ENCODE measurements around the gene RNU7-1.

The RNU7-1 gene

GRCh38 chr12:6948873-6949594 lies 5.4 kb downstream of the RNU7-1 start:
- peaks cover 21% of the 10 kb centered on the region for H3K36me3 ChIP-seq (ENCODE audit: insufficient read depth, low read length)
- H3K4me2 ChIP-seq (ENCODE audit: insufficient read depth, low read length), result no peak overlapping the region
- no peak for TF ChIP-seq EZH2 (IDR thresholded peaks at IDR 0.05; ENCODE audit: borderline replicate concordance, low read depth, low read length, severe bottlenecking)
- peak; percentile 30 for TF ChIP-seq CTCF (IDR thresholded peaks at IDR 0.05; ENCODE audit: borderline replicate concordance, extremely low read depth, low read length, poor library complexity, severe bottlenecking)
- ATAC-seq (ENCODE audit: insufficient read depth, low read depth), result no peak
- peaks cover 51% of the 10 kb centered on the region for H3K4me1 ChIP-seq (ENCODE audit: insufficient read depth, low read length)
- H3K9me3 ChIP-seq (ENCODE audit: insufficient read depth, low read length, severe bottlenecking), result no peaks in the 10 kb centered on the region
- DNase-seq, result no peak
- H3K4me3 ChIP-seq (ENCODE audit: low read depth in 1 of 2, low read length in 2 of 2), result no peak overlapping the region
- H3K79me2 ChIP-seq (ENCODE audit: insufficient read depth, low read length), result peaks cover 11% of the 10 kb centered on the region
- H2AFZ ChIP-seq (ENCODE audit: low read depth, low read length), result no peak overlapping the region
- no peaks in the 10 kb centered on the region for H3K27me3 ChIP-seq (ENCODE audit: insufficient read depth, low read length, poor library complexity)
- H3K27ac ChIP-seq (ENCODE audit: low read length), result no peak overlapping the region
- no peak overlapping the region for H3K9ac ChIP-seq (ENCODE audit: low read depth, low read length)
- no peaks in the 10 kb centered on the region for H4K20me1 ChIP-seq (ENCODE audit: insufficient read depth, low read length)

GRCh38 chr12:6950401-6950801 lies 6.8 kb downstream of the RNU7-1 start:
- Histone ChIP-seq H4K20me1 (ENCODE audit: insufficient read depth, low read length) (no peaks in the 10 kb centered on the region), H3K4me2 (ENCODE audit: insufficient read depth, low read length) (no peak overlapping the region), H3K27me3 (ENCODE audit: insufficient read depth, low read length, poor library complexity) (no peaks in the 10 kb centered on the region), H3K9me3 (ENCODE audit: insufficient read depth, low read length, severe bottlenecking) (no peaks in the 10 kb centered on the region), H3K79me2 (ENCODE audit: insufficient read depth, low read length) (peaks cover 4% of the 10 kb centered on the region), H3K4me1 (ENCODE audit: insufficient read depth, low read length) (peaks cover 45% of the 10 kb centered on the region), H2AFZ (ENCODE audit: low read depth, low read length) (no peak overlapping the region), H3K9ac (ENCODE audit: low read depth, low read length) (no peak overlapping the region), H3K4me3 (ENCODE audit: low read depth in 1 of 2, low read length in 2 of 2) (no peak overlapping the region), H3K27ac (ENCODE audit: low read length) (no peak overlapping the region), H3K36me3 (ENCODE audit: insufficient read depth, low read length) (peaks cover 18% of the 10 kb centered on the region)
- ATAC-seq (ENCODE audit: insufficient read depth, low read depth) (no peak), DNase-seq (no peak)
- TF ChIP-seq EZH2 (IDR thresholded peaks at IDR 0.05; ENCODE audit: borderline replicate concordance, low read depth, low read length, severe bottlenecking), result no peak
- peak; percentile 48 for TF ChIP-seq CTCF (IDR thresholded peaks at IDR 0.05; ENCODE audit: borderline replicate concordance, extremely low read depth, low read length, poor library complexity, severe bottlenecking)

- H3K27ac ChIP-seq (ENCODE audit: low read length), result peak within 1 kb of the TSS; percentile 43; the same call in 1 of the 2 replicates
- H3K4me3 ChIP-seq (ENCODE audit: low read depth in 1 of 2, low read length in 2 of 2), result peak within 1 kb of the TSS in 1 of 2 experiments; percentile 50; a peak in 2 of 4 replicates
- no peaks in the 10 kb centered on the region for H3K9me3 ChIP-seq (ENCODE audit: insufficient read depth, low read length, severe bottlenecking)
- TF ChIP-seq EZH2 (IDR thresholded peaks at IDR 0.05; ENCODE audit: borderline replicate concordance, low read depth, low read length, severe bottlenecking), result no peak
- TF ChIP-seq CTCF (IDR thresholded peaks at IDR 0.05; ENCODE audit: borderline replicate concordance, extremely low read depth, low read length, poor library complexity, severe bottlenecking), result no peak
- DNase-seq (peak; percentile 48), ATAC-seq (ENCODE audit: insufficient read depth, low read depth) (peak; percentile 22; the same call in 2 of the 3 replicates)
- H3K9ac ChIP-seq (ENCODE audit: low read depth, low read length), result peak within 1 kb of the TSS; percentile 41
- H3K79me2 ChIP-seq (ENCODE audit: insufficient read depth, low read length), result no peaks in the 10 kb centered on the region
- H3K4me2 ChIP-seq (ENCODE audit: insufficient read depth, low read length), result peak within 1 kb of the TSS; percentile 56
- peaks cover 40% of the 10 kb centered on the region for H3K4me1 ChIP-seq (ENCODE audit: insufficient read depth, low read length)
- H3K36me3 ChIP-seq (ENCODE audit: insufficient read depth, low read length), result peaks cover 12% of the 10 kb centered on the region
- no peaks in the 10 kb centered on the region for H3K27me3 ChIP-seq (ENCODE audit: insufficient read depth, low read length, poor library complexity)
- H2AFZ ChIP-seq (ENCODE audit: low read depth, low read length), result no peak within 1 kb of the TSS
- no peaks in the 10 kb centered on the region for H4K20me1 ChIP-seq (ENCODE audit: insufficient read depth, low read length)
Observed at GRCh38 chr12:6950811-6951540, 7.4 kb downstream of the RNU7-1 start, which contains the start of gene PTPN6. TSS of gene PTPN6 (plus strand) at chr12:6951356. CDS start at chr12:6951513, 157 bp downstream.
